Prostate gland (tissue), 2 donors: ENCODE measurements around the gene WNK2.

Source experiments
- CTCF ChIP-seq, 4 experiments: fragments of 200-600 bp in 2 of 4; fragments of 450-650 bp in 2 of 4; sonication (generic) in 2 of 4; IDR thresholded peaks; 1 replicate in 3 of 4; 2 replicates in 1 of 4; pipeline ENCODE4 v1.5.1; 2016 to 2019; ENCODE audit warnings: antibody characterized with exemption in 4 of 4, mild to moderate bottlenecking in 2 of 4, moderate library complexity in 2 of 4
- POLR2A ChIP-seq: fragments of 450-650 bp; IDR thresholded peaks from one replicate; pipeline ENCODE4 v1.6.1; 2016; ENCODE audit warnings: antibody characterized with exemption, mild to moderate bottlenecking

DNA sequence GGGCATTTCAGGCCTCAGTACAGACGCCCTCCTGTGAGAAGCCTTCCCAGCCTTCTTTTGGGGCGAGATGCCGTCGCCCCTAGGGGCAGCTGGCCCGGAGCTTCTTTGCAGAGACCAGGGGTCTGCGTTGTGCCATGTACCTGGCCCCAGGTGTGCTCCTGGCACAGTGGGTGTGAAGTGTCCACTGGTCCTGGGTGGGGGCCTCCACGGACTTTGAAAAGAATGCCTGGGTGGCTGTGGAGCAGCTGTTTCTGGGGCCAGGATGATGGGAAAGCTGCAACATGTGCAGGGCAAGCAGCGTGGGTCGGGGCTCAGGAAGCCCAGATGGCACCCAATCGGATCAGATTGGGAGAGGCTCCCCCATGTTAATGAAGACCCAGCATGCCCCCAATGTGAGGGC, 47.8 kb downstream of the WNK2 start:
- TF ChIP-seq POLR2A (no peak), CTCF (IDR thresholded peaks at IDR 0.05) (no peak)
